Measurements from ENCODE around the gene CNTN4. TPM values are rescaled to one million over a fixed set of nuclear protein-coding genes. Genes with fewer than 3 reads are reported as not detected.

Gene CNTN4
- total and polyA plus RNA-seq, 2 donors (not counting 3 experiments of a cell fraction or from before 2014, with no cell fraction given): not detected

GRCh38 chr3:2861120-2861519 lies 762.5 kb downstream of the CNTN4 start:
- H3K4me1 ChIP-seq (ENCODE audit: control insufficient read depth, extremely low read depth, insufficient read depth, low read length): no peaks in the 10 kb centered on the region
- intact Hi-C loops (cut with micrococcal nuclease) (no loop called here), dilution Hi-C loops (cut with MboI; ENCODE audit: extremely low pct_ligation_motif_present, low sequenced_read_pairs) (no loop called here)
- BruUV-seq (replicated peaks): no TSS peak
- H3K27me3 ChIP-seq (ENCODE audit: control insufficient read depth in 2 of 2, insufficient read depth in 2 of 2, low read length in 2 of 2): no peaks in the 10 kb centered on the region
- no peaks in the 10 kb centered on the region for H4K20me1 ChIP-seq (replicated peaks; ENCODE audit: control insufficient read depth, extremely low read depth, insufficient read depth, low read length)
- ChIA-PET POLR2A (no interaction called here), CTCF (no interaction called here)
- no peak overlapping the region for H3K4me3 ChIP-seq (replicated peaks in 1 of 3; ENCODE audit: insufficient read depth in 1 of 3, low read depth in 1 of 3, low read length in 3 of 3)
- no peak for FAIRE-seq
- H3K79me2 ChIP-seq (ENCODE audit: control insufficient read depth, insufficient read depth, low read length): no peaks in the 10 kb centered on the region
- H2AFZ ChIP-seq (ENCODE audit: low read depth, low read length): no peak overlapping the region
- no peaks in the 10 kb centered on the region for H3K36me3 ChIP-seq (ENCODE audit: control insufficient read depth in 2 of 2, extremely low read depth in 1 of 2, insufficient read depth in 2 of 2, low read length in 2 of 2)
- no peak overlapping the region for H3K9ac ChIP-seq (replicated peaks; ENCODE audit: extremely low read depth, insufficient read depth, low read length)
- H3K9me1 ChIP-seq (replicated peaks; ENCODE audit: control insufficient read depth, extremely low read depth, insufficient read depth, low read length): no peaks in the 10 kb centered on the region
- no peak overlapping the region for H3K27ac ChIP-seq (ENCODE audit: insufficient read depth, low read depth, low read length)
- TF ChIP-seq MAX (IDR thresholded peaks at IDR 0.05; ENCODE audit: insufficient read depth, insufficient read length): no peak
- TF ChIP-seq POLR2A (IDR thresholded peaks at IDR 0.05; ENCODE audit: low read depth, low read length): no peak
- TF ChIP-seq FOS (IDR thresholded peaks at IDR 0.05; ENCODE audit: borderline replicate concordance, insufficient read depth, low read length): no peak
- TF ChIP-seq EZH2 (IDR thresholded peaks at IDR 0.05; ENCODE audit: borderline replicate concordance, low read depth, low read length, severe bottlenecking): no peak
- TF ChIP-seq CTCF (IDR thresholded peaks at IDR 0.05; ENCODE audit: extremely low read depth in 1 of 2, insufficient read depth in 1 of 2, low read depth in 1 of 2, low read length in 2 of 2): no peak
- TF ChIP-seq MYC (IDR thresholded peaks at IDR 0.05; ENCODE audit: low read depth, low read length): no peak
- TF ChIP-seq JUN (IDR thresholded peaks at IDR 0.05; ENCODE audit: borderline replicate concordance, insufficient read depth, insufficient read length, low read depth): no peak
- no peak for TF ChIP-seq POLR2AphosphoS5 (IDR thresholded peaks at IDR 0.05; ENCODE audit: insufficient read depth, low read depth, low read length)
- no peak for TF ChIP-seq GATA2 (IDR thresholded peaks at IDR 0.05; ENCODE audit: insufficient read depth, insufficient read length, low read depth, low read length)
- no peak for DNase-seq (ENCODE audit: low read depth, low spot score)
- peaks cover 2% of the 10 kb centered on the region for H3K9me3 ChIP-seq (replicated peaks; ENCODE audit: control insufficient read depth, insufficient read depth, low read length)
- H3K4me2 ChIP-seq (ENCODE audit: insufficient read depth, low read length): no peak overlapping the region

All from endothelial cell of umbilical vein (primary cell).